ENCODE data around the gene OVOL2. TPM values are rescaled to one million over a fixed set of nuclear protein-coding genes. Genes with fewer than 3 reads are reported as not detected.

Gene OVOL2
- total and polyA plus RNA-seq, 2 of the 8 experiments (the other 6 are each of a cell fraction or from before 2014, with no cell fraction given): 11.0 to 11.4 TPM

- FAIRE-seq (no peak), DNase-seq (ENCODE audit: low read depth in 1 of 2, low spot score in 2 of 2) (no peak)
- WGBS, 2 experiments (ENCODE audit: extremely low coverage in 1 of 2, insufficient coverage in 1 of 2, insufficient read length in 1 of 2, insufficient replicate concordance in 2 of 2, low coverage in 1 of 2, low lambda C conversion rate in 2 of 2, missing lambda C conversion rate in 1 of 2): 67% methylated on average over 5 of the region's 6 CpGs; no CpG with 5 or more reads in 1 of the 2 experiments
- Histone ChIP-seq H3K79me1 (ENCODE audit: low read depth, low read length) (no peaks in the 10 kb centered on the region), H3K56ac (replicated peaks; ENCODE audit: insufficient read length, low read depth, low read length) (no peak overlapping the region), H3K23ac (ENCODE audit: insufficient read length) (no peak overlapping the region), H3K36me3 (ENCODE audit: control insufficient read depth in 2 of 4, insufficient read depth in 4 of 4, low read length in 3 of 4) (no peaks in the 10 kb centered on the region), H3K23me2 (ENCODE audit: low read depth, low read length) (no peaks in the 10 kb centered on the region), H3K27me3 (replicated peaks in 1 of 4; ENCODE audit: control insufficient read depth in 3 of 4, extremely low read depth in 1 of 4, insufficient read depth in 3 of 4, low read length in 3 of 4) (0 out of 7 replicates have a peak, but pooled peaks cover 0 to 2% (median 0%) of the 10 kb centered on the region in 4 experiments), H2BK20ac (ENCODE audit: low read length) (no peak overlapping the region), H4K5ac (ENCODE audit: insufficient read length, low read depth, low read length) (no peak overlapping the region), H3K4me3 (ENCODE audit: extremely low read depth in 1 of 4, insufficient read depth in 2 of 4, low read depth in 3 of 4, low read length in 4 of 4) (no peak overlapping the region), H3K14ac (ENCODE audit: insufficient read length) (no peak overlapping the region), H3K4me2 (ENCODE audit: insufficient read depth in 1 of 2, low read depth in 2 of 2, low read length in 2 of 2) (no peak overlapping the region), H2BK120ac (replicated peaks; ENCODE audit: low read depth, low read length) (no peak overlapping the region), H2BK12ac (ENCODE audit: low read depth, low read length) (no peak overlapping the region), H3K4ac (replicated peaks; ENCODE audit: insufficient read length, low read depth, low read length) (no peak overlapping the region), H3K79me2 (ENCODE audit: control insufficient read depth in 1 of 2, insufficient read depth in 2 of 2, low read length in 2 of 2) (no peaks in the 10 kb centered on the region), H4K20me1 (replicated peaks in 1 of 2; ENCODE audit: control insufficient read depth in 1 of 2, insufficient read depth in 2 of 2, low read length in 2 of 2) (no peaks in the 10 kb centered on the region), H3K9ac (replicated peaks in 1 of 4; ENCODE audit: extremely low read depth in 1 of 4, low read depth in 3 of 4, low read length in 3 of 4) (no peak overlapping the region), H2AK5ac (ENCODE audit: low read depth, low read length) (no peak overlapping the region), H2BK15ac (ENCODE audit: low read length) (no peak overlapping the region), H3K4me1 (replicated peaks in 1 of 4; ENCODE audit: control insufficient read depth in 3 of 4, insufficient read depth in 4 of 4, low read length in 3 of 4) (peaks cover 0 to 4% (median 1%) of the 10 kb centered on the region in 4 experiments; a peak in 1 of 7 replicates), H3K9me3 (ENCODE audit: insufficient read depth in 2 of 2, low read depth in 1 of 2, low read length in 1 of 2) (no peaks in the 10 kb centered on the region), H4K8ac (ENCODE audit: extremely low read depth, insufficient read depth, low read length) (no peak overlapping the region), H2BK5ac (ENCODE audit: low read depth, low read length) (no peak overlapping the region), H4K91ac (replicated peaks; ENCODE audit: insufficient read length, low read length) (no peak overlapping the region), H3K27ac (ENCODE audit: low read depth, low read length) (no peak overlapping the region), H2AFZ (ENCODE audit: low read length) (no peak overlapping the region), H3K18ac (ENCODE audit: extremely low read depth, low read length) (no peak overlapping the region)
- no peak for TF ChIP-seq CHD1 (IDR thresholded peaks at IDR 0.05; ENCODE audit: low read depth, low read length)
- TF ChIP-seq JUN (IDR thresholded peaks at IDR 0.05; ENCODE audit: low read depth, low read length): no peak
- TF ChIP-seq CEBPB (IDR thresholded peaks at IDR 0.05; ENCODE audit: low read depth, low read length): 0 out of 2 replicates have a peak, but pooled peaks have one; percentile 7
- POLR2A ChIA-PET (ENCODE audit: partially characterized antibody): interaction anchor here (1.2 kb wide), 1 partner anchor 57 kb away, joined by 4 read pairs; no protein-coding TSS in a partner anchor
- CTCF ChIA-PET (ENCODE audit: partially characterized antibody): interaction anchor here (0.8 to 1.6 kb wide), 5 partner anchors 9 to 52 kb away, joined by 3 to 8 read pairs (median 4); no protein-coding TSS in a partner anchor
Observed at GRCh38 chr20:18087054-18087453, 29.3 kb upstream of the OVOL2 start.
